GM12892 (cell line): ENCODE data around the gene CHST9.

Experiments
- POLR2AphosphoS5 ChIP-seq: IDR thresholded peaks from 2 replicates; pipeline ENCODE4 v1.6.1; 2011; ENCODE audit warnings: low read depth, low read length, control low read depth
- TAF1 ChIP-seq: IDR thresholded peaks from 2 replicates; pipeline ENCODE4 v1.6.1; 2011; ENCODE audit warnings: low read depth, mild to moderate bottlenecking, control low read depth, low read length, borderline replicate concordance

DNA sequence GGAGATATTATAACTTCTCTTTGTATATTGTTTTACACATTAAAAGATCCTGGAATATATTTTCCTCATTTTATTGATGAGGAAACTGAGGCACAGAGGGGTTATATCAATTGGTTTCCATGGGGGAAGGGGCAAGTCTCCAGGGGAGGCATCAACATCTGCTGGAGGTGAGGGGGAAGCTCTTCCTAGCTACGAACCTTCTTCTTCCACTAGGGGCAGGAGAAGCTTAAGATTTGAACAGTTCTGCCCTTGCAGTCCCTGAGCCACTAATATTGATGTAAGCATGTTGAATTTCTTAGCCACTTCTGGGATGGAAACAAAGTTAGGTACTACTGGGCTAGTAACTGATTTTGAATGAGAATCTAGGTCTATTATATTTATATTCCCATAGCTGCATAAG is 179.5 kb downstream of the CHST9 start:
- TF ChIP-seq POLR2AphosphoS5 = no peak
- TF ChIP-seq TAF1 = no peak
